Measurements from ENCODE around the gene EDAR. TPM values are rescaled to one million over a fixed set of nuclear protein-coding genes. Genes with fewer than 3 reads are reported as not detected.

Gene EDAR
- total RNA-seq, 1 experiment from 2014 or later: 0.15 TPM

DNA sequence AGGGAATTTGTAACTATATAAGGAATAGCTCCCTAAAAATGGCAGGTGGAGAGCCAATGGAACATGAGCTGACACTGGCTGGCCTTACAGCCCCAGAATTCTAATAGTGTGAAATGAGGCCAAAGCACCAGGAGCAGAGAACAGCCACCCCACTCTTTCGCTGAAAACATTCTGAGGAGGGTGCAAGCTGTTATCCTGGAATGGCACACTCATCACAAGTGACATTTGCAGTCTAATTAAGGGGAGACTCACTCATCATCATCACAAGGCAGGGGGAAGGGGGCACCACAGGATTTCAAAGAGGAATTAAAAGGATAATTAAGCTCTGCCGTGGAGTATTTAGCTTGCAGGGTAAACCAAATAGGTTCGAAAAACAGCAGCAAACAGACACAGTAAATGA is 94.3 kb downstream of the EDAR start:
- intact Hi-C loops (cut with micrococcal nuclease): no loop called here
- BruUV-seq (replicated peaks): no TSS peak
- POLR2A ChIA-PET: no interaction called here

More for the DNA sequence above, 94.3 kb downstream of the EDAR start:
- no peak overlapping the region for H2AFZ ChIP-seq (ENCODE audit: low read depth, low read length, poor library complexity, severe bottlenecking)
- no peaks in the 10 kb centered on the region for H3K9me3 ChIP-seq (ENCODE audit: control insufficient read depth in 1 of 2, insufficient read depth in 1 of 2, low read depth in 1 of 2, low read length in 2 of 2)
- H3K4me1 ChIP-seq (ENCODE audit: control insufficient read depth in 1 of 2, insufficient read depth in 2 of 2, low read length in 2 of 2): no peaks in the 10 kb centered on the region
- no peak overlapping the region for H3K27ac ChIP-seq (ENCODE audit: low read depth, low read length)
- no peaks in the 10 kb centered on the region for H3K9me2 ChIP-seq (ENCODE audit: insufficient read depth)
- H3K36me3 ChIP-seq (ENCODE audit: control insufficient read depth in 1 of 2, insufficient read depth in 2 of 2, low read length in 2 of 2): no peaks in the 10 kb centered on the region
- ChIA-PET CTCF (interaction anchor here (0.8 kb wide), 1 partner anchor 14 kb away, joined by 3 read pairs; no protein-coding TSS in a partner anchor), RAD21 (ENCODE audit: low non-redundant PET in 1 of 2, low total read pairs in 2 of 2, uncharacterized antibody in 2 of 2, unreplicated experiment in 2 of 2) (no interaction called here)
- no peak for DNase-seq (ENCODE audit: low read depth, low spot score)
- no peaks in the 10 kb centered on the region for H4K20me1 ChIP-seq (ENCODE audit: insufficient read depth)
- ATAC-seq: no peak
- TF ChIP-seq TCF7L2 (IDR thresholded peaks at IDR 0.05; ENCODE audit: borderline replicate concordance, extremely low read depth, insufficient read depth, insufficient read length): no peak
- TF ChIP-seq FOSL1 (IDR thresholded peaks at IDR 0.05; ENCODE audit: low read depth): no peak
- no peak for TF ChIP-seq ELF1 (IDR thresholded peaks at IDR 0.05; ENCODE audit: borderline replicate concordance, low read depth)
- TF ChIP-seq POLR2A (IDR thresholded peaks at IDR 0.05; ENCODE audit: borderline replicate concordance, extremely low read depth, insufficient read depth, insufficient read length): no peak
- TF ChIP-seq, protein P1, sequence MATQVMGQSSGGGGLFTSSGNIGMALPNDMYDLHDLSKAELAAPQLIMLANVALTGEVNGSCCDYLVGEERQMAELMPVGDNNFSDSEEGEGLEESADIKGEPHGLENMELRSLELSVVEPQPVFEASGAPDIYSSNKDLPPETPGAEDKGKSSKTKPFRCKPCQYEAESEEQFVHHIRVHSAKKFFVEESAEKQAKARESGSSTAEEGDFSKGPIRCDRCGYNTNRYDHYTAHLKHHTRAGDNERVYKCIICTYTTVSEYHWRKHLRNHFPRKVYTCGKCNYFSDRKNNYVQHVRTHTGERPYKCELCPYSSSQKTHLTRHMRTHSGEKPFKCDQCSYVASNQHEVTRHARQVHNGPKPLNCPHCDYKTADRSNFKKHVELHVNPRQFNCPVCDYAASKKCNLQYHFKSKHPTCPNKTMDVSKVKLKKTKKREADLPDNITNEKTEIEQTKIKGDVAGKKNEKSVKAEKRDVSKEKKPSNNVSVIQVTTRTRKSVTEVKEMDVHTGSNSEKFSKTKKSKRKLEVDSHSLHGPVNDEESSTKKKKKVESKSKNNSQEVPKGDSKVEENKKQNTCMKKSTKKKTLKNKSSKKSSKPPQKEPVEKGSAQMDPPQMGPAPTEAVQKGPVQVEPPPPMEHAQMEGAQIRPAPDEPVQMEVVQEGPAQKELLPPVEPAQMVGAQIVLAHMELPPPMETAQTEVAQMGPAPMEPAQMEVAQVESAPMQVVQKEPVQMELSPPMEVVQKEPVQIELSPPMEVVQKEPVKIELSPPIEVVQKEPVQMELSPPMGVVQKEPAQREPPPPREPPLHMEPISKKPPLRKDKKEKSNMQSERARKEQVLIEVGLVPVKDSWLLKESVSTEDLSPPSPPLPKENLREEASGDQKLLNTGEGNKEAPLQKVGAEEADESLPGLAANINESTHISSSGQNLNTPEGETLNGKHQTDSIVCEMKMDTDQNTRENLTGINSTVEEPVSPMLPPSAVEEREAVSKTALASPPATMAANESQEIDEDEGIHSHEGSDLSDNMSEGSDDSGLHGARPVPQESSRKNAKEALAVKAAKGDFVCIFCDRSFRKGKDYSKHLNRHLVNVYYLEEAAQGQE (IDR thresholded peaks at IDR 0.05; ENCODE audit: low read depth): no peak
- TF ChIP-seq CBX3 (IDR thresholded peaks at IDR 0.05; ENCODE audit: low read depth): no peak
- no peak for TF ChIP-seq CEBPB (IDR thresholded peaks at IDR 0.05; ENCODE audit: low read depth)
- TF ChIP-seq, protein P2, sequence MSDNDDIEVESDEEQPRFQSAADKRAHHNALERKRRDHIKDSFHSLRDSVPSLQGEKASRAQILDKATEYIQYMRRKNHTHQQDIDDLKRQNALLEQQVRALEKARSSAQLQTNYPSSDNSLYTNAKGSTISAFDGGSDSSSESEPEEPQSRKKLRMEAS (IDR thresholded peaks at IDR 0.05): no peak
- TF ChIP-seq SRF (IDR thresholded peaks at IDR 0.05; ENCODE audit: low read depth): no peak
- TF ChIP-seq ZNF274 (IDR thresholded peaks at IDR 0.05; ENCODE audit: low read depth, low read length): no peak
- TF ChIP-seq SP1 (IDR thresholded peaks at IDR 0.05; ENCODE audit: low read depth): no peak
- TF ChIP-seq, protein P3, sequence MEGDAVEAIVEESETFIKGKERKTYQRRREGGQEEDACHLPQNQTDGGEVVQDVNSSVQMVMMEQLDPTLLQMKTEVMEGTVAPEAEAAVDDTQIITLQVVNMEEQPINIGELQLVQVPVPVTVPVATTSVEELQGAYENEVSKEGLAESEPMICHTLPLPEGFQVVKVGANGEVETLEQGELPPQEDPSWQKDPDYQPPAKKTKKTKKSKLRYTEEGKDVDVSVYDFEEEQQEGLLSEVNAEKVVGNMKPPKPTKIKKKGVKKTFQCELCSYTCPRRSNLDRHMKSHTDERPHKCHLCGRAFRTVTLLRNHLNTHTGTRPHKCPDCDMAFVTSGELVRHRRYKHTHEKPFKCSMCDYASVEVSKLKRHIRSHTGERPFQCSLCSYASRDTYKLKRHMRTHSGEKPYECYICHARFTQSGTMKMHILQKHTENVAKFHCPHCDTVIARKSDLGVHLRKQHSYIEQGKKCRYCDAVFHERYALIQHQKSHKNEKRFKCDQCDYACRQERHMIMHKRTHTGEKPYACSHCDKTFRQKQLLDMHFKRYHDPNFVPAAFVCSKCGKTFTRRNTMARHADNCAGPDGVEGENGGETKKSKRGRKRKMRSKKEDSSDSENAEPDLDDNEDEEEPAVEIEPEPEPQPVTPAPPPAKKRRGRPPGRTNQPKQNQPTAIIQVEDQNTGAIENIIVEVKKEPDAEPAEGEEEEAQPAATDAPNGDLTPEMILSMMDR (IDR thresholded peaks at IDR 0.05 in 2 of 3, conservative IDR thresholded peaks at IDR 0.05 in 1 of 3; ENCODE audit: borderline replicate concordance in 1 of 3, insufficient read depth in 1 of 3, low read depth in 2 of 3, low read length in 2 of 3): no peak
- H3K27me3 ChIP-seq (ENCODE audit: insufficient read depth, low read length): no peaks in the 10 kb centered on the region
- no peak overlapping the region for H3K4me2 ChIP-seq (ENCODE audit: low read length)
- H3K4me3 ChIP-seq (replicated peaks in 1 of 2; ENCODE audit: low read depth in 1 of 2, low read length in 2 of 2): no peak overlapping the region
- H3K9ac ChIP-seq (ENCODE audit: low read length): no peak overlapping the region
- H3K79me2 ChIP-seq (ENCODE audit: insufficient read depth, low read length): no peaks in the 10 kb centered on the region
